Nephron (organoid): ENCODE data around the gene ATXN7L3.
A peak's percentile ranks its signal among the peaks of the same experiment; 100 is the strongest.

ENCODE experiments used
- H3K27ac Mint-ChIP-seq, 3 experiments: 2 replicates each; pipeline ENCODE4 v1.8.0; 2020; ENCODE audit warnings: mixed read lengths in 3 of 3, mild to moderate bottlenecking in 2 of 3, moderate library complexity in 1 of 3
- H3K27me3 Mint-ChIP-seq: 2 replicates; pipeline ENCODE4 v1.8.0; 2021; ENCODE audit warnings: low read depth, mild to moderate bottlenecking, moderate library complexity, mixed read lengths
- H3K36me3 Mint-ChIP-seq: 2 replicates; pipeline ENCODE4 v1.8.0; 2020; ENCODE audit warnings: low read depth, mixed read lengths
- H3K4me1 Mint-ChIP-seq: 2 replicates; pipeline ENCODE4 v1.8.0; 2020; ENCODE audit warnings: mixed read lengths
- H3K4me3 Mint-ChIP-seq, 3 experiments: 2 replicates each; pipeline ENCODE4 v1.8.0; 2020; ENCODE audit warnings: mild to moderate bottlenecking in 3 of 3, mixed read lengths in 3 of 3, moderate library complexity in 2 of 3
- H3K9me3 Mint-ChIP-seq: 2 replicates; pipeline ENCODE4 v1.8.0; 2020; ENCODE audit warnings: mixed read lengths
- TF ChIP-seq, protein P1 (sequence below), 3 experiments: fragments of 200-600 bp; sonication (generic); IDR thresholded peaks; one replicate each; pipeline ENCODE4 v1.5.0; 2021; ENCODE audit warnings: antibody characterized with exemption in 3 of 3; ENCODE audit not compliant: unreplicated experiment in 3 of 3

ATXN7L3 gene

DNA sequence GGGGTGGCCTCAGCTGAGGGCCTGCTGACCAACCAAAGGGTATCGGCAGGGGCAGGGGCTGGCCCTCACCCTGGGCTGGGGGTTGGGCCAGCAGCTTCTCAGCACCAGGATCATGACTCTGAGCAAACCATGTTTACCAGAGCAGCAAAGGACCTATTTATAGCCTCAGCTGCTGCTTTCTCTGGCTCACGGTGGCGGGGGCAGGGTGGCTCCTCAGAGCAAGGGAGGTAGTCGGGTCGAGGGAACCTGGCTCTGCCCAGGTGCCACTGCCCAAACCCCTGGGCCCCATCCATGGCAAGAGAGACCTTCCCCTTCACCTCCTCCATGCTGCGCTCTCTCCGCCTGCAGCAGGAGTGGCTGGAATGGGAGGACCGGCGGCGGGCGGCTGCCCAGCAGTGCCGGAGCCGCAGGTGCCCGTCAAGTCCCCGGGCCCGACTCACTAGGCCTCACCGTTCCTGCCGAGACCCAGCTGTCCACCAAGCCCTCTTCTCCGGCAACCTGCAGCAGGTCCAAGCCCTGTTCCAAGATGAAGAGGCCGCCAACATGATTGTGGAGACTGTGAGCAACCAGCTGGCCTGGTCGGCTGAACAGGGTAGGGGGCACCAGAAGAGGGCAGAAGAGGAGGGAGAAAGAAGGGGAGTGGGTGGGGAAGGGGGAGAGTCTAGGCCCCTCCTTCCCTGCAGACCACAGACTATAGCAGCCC, 29.0 kb downstream of the ATXN7L3 start, which contains the start of gene ASB16:
Gene ASB16, plus strand, starts transcription at position 206 of the 703 bp plus-strand sequence. Its CDS starts 86 bp downstream, at position 292.
- TF ChIP-seq, protein P1, sequence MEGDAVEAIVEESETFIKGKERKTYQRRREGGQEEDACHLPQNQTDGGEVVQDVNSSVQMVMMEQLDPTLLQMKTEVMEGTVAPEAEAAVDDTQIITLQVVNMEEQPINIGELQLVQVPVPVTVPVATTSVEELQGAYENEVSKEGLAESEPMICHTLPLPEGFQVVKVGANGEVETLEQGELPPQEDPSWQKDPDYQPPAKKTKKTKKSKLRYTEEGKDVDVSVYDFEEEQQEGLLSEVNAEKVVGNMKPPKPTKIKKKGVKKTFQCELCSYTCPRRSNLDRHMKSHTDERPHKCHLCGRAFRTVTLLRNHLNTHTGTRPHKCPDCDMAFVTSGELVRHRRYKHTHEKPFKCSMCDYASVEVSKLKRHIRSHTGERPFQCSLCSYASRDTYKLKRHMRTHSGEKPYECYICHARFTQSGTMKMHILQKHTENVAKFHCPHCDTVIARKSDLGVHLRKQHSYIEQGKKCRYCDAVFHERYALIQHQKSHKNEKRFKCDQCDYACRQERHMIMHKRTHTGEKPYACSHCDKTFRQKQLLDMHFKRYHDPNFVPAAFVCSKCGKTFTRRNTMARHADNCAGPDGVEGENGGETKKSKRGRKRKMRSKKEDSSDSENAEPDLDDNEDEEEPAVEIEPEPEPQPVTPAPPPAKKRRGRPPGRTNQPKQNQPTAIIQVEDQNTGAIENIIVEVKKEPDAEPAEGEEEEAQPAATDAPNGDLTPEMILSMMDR (IDR thresholded peaks at IDR 0.05; ENCODE audit: unreplicated experiment in 3 of 3): no peak
- Mint-ChIP-seq H3K4me3 (peak within 1 kb of the TSS in 2 of 3 experiments; percentile 24 to 62), H3K36me3 (peaks cover 7% of the 10 kb centered on the region), H3K9me3 (no peaks in the 10 kb centered on the region), H3K27me3 (no peaks in the 10 kb centered on the region), H3K4me1 (peaks cover 27% of the 10 kb centered on the region), H3K27ac (peak within 1 kb of the TSS; percentile 22 to 83 (median 80))

DNA sequence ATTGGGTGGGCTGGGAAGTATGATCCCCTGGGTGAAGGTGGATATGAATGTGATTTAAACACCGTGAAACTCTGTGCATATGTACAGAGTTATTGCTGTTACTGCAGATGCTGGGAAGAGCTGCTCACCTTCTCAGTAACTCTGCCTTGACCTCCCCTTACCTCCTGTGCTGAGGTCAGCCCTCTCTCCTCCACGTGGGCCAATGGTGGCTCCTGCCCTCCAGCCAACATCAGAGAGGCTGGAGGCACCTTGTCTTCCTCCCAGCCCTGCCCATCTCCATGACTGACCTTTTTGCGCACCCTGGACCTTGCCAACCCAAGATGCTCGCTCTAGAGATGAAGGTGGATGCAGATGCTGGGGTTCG, 29.6 kb downstream of the ATXN7L3 start:
- Mint-ChIP-seq H3K36me3 (peaks cover 3% of the 10 kb centered on the region), H3K4me1 (peaks cover 27% of the 10 kb centered on the region), H3K27me3 (no peaks in the 10 kb centered on the region), H3K4me3 (peak overlapping the region in 2 of 3 experiments; percentile 24 to 62), H3K27ac (peak overlapping the region; percentile 22 to 83 (median 80)), H3K9me3 (no peaks in the 10 kb centered on the region)
- TF ChIP-seq, protein P1 (IDR thresholded peaks at IDR 0.05; ENCODE audit: unreplicated experiment in 3 of 3): no peak

DNA sequence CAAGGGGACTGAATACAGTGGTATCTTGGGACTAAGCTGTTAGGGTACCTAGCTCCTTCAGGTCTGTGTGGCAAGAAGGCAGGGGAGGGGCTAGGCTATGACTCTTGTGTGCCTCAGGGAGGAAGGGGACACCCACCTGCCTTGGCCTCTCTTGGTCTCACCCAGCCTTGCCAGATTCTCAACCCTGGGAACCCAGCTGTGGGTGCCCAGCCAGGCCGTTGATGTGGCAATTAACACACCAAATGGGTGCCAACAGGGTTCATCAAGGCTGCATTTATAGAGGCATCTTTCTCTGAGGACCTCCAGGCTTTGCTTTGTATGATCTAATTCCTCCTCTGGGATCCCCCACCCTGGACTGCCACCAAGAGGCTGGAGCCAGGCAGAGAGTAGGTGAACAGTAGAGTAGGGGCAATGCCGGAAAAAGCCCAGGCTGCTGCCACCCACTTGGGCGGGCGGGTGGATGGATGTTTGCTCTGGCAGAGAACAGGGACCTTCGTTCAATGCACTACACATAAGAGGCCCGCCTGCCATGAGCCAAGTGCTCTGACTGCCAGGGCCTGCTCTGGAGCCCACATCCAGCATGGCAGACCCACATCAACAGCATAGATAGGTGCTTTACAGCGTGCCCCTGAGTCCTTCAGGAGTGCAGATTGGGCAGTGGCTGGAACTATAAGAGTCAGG, 32.4 kb downstream of the ATXN7L3 start:
- TF ChIP-seq, protein P1 (IDR thresholded peaks at IDR 0.05; ENCODE audit: unreplicated experiment in 3 of 3): no peak
- Mint-ChIP-seq H3K36me3 (no peaks in the 10 kb centered on the region), H3K27ac (no peak overlapping the region), H3K4me1 (peaks cover 27% of the 10 kb centered on the region), H3K9me3 (no peaks in the 10 kb centered on the region), H3K27me3 (no peaks in the 10 kb centered on the region), H3K4me3 (no peak overlapping the region)

- no peaks in the 10 kb centered on the region for H3K27me3 Mint-ChIP-seq
- no peak overlapping the region for H3K27ac Mint-ChIP-seq
- TF ChIP-seq, protein P1 (IDR thresholded peaks at IDR 0.05; ENCODE audit: unreplicated experiment in 3 of 3): no peak
- H3K9me3 Mint-ChIP-seq: no peaks in the 10 kb centered on the region
- no peak overlapping the region for H3K4me3 Mint-ChIP-seq
- peaks cover 13% of the 10 kb centered on the region for H3K4me1 Mint-ChIP-seq
- no peaks in the 10 kb centered on the region for H3K36me3 Mint-ChIP-seq
These were observed 35.2 kb downstream of the ATXN7L3 start for GRCh38 chr17:44164476-44164875.

GRCh38 chr17:44159519-44160210, 40.0 kb downstream of the ATXN7L3 start:
- peaks cover 9% of the 10 kb centered on the region for H3K36me3 Mint-ChIP-seq
- H3K9me3 Mint-ChIP-seq: no peaks in the 10 kb centered on the region
- peak overlapping the region in 1 of 3 experiments; percentile 24 for H3K27ac Mint-ChIP-seq
- TF ChIP-seq, protein P1 (IDR thresholded peaks at IDR 0.05; ENCODE audit: unreplicated experiment in 3 of 3): no peak
- no peaks in the 10 kb centered on the region for H3K27me3 Mint-ChIP-seq
- no peak overlapping the region for H3K4me3 Mint-ChIP-seq
- H3K4me1 Mint-ChIP-seq: no peaks in the 10 kb centered on the region
